Panc1 (cell line): ENCODE data around the gene XXYLT1.

Experiments used
- POLR2AphosphoS5 ChIP-seq: IDR thresholded peaks from 2 replicates; pipeline ENCODE4 v1.6.1; 2012; ENCODE audit warnings: mild to moderate bottlenecking, low read depth, low read length, moderate library complexity
- SIN3A ChIP-seq: IDR thresholded peaks from 2 replicates; pipeline ENCODE4 v1.6.1; 2012; ENCODE audit warnings: low read depth, mild to moderate bottlenecking, low read length, moderate library complexity, borderline replicate concordance; ENCODE audit not compliant: insufficient read depth
- TF ChIP-seq, protein P1 (sequence below), 2 experiments: IDR thresholded peaks; 2 replicates each; pipeline ENCODE4 v1.6.1; 2011 to 2012; ENCODE audit warnings: low read depth in 2 of 2, control low read depth in 1 of 2, low read length in 1 of 2, mild to moderate bottlenecking in 1 of 2, moderate library complexity in 1 of 2; ENCODE audit not compliant: insufficient read depth in 1 of 2
- TF ChIP-seq, protein P2 (sequence below): fragments of 450-650 bp; IDR thresholded peaks from 2 replicates; pipeline ENCODE4 v1.5.1; 2017; ENCODE audit warnings: mild to moderate bottlenecking

DNA sequence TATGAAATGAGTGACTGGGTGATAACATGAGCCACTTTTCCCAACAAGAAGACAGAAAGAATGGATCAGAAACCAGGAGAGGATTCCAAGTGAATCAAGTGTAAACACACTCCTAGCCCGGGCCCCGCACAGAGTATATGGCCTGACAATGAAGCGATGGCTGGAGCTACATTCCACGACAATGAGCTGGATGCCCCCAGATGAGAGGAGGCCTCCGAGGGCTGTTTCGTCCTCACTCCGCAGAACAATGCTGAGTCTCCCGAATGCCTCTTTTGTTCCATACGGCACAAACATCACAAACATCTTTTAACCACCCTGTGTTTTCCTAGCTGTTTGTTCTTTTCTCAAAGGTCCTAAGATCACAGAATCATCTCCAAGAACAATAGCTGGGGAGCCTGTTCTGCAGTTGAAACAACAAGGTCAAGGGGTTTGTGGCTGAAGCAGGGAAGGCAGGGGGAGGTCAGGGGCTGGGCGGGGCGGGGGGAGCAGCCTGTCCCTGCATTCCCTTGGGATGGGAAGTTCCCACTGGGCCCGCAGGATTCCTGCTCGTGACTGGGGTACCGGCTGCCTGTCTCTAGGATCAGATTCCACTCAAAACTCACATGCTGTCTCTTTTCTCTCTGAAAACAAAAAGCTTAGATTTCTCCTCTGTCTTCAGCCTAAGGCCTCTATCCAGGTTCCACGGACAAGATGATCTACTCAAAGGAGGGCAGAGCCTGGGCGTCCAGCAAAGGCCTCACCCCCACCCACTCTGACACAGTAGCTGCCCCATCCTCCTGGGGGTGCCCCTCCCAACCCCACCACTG lies 151.3 kb downstream of the XXYLT1 start:
- TF ChIP-seq, protein P1, sequence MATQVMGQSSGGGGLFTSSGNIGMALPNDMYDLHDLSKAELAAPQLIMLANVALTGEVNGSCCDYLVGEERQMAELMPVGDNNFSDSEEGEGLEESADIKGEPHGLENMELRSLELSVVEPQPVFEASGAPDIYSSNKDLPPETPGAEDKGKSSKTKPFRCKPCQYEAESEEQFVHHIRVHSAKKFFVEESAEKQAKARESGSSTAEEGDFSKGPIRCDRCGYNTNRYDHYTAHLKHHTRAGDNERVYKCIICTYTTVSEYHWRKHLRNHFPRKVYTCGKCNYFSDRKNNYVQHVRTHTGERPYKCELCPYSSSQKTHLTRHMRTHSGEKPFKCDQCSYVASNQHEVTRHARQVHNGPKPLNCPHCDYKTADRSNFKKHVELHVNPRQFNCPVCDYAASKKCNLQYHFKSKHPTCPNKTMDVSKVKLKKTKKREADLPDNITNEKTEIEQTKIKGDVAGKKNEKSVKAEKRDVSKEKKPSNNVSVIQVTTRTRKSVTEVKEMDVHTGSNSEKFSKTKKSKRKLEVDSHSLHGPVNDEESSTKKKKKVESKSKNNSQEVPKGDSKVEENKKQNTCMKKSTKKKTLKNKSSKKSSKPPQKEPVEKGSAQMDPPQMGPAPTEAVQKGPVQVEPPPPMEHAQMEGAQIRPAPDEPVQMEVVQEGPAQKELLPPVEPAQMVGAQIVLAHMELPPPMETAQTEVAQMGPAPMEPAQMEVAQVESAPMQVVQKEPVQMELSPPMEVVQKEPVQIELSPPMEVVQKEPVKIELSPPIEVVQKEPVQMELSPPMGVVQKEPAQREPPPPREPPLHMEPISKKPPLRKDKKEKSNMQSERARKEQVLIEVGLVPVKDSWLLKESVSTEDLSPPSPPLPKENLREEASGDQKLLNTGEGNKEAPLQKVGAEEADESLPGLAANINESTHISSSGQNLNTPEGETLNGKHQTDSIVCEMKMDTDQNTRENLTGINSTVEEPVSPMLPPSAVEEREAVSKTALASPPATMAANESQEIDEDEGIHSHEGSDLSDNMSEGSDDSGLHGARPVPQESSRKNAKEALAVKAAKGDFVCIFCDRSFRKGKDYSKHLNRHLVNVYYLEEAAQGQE (IDR thresholded peaks at IDR 0.05; ENCODE audit: insufficient read depth in 1 of 2, low read depth in 2 of 2, low read length in 1 of 2) = no peak
- TF ChIP-seq, protein P2, sequence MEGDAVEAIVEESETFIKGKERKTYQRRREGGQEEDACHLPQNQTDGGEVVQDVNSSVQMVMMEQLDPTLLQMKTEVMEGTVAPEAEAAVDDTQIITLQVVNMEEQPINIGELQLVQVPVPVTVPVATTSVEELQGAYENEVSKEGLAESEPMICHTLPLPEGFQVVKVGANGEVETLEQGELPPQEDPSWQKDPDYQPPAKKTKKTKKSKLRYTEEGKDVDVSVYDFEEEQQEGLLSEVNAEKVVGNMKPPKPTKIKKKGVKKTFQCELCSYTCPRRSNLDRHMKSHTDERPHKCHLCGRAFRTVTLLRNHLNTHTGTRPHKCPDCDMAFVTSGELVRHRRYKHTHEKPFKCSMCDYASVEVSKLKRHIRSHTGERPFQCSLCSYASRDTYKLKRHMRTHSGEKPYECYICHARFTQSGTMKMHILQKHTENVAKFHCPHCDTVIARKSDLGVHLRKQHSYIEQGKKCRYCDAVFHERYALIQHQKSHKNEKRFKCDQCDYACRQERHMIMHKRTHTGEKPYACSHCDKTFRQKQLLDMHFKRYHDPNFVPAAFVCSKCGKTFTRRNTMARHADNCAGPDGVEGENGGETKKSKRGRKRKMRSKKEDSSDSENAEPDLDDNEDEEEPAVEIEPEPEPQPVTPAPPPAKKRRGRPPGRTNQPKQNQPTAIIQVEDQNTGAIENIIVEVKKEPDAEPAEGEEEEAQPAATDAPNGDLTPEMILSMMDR = no peak
- TF ChIP-seq POLR2AphosphoS5 = no peak; the same call in 1 of the 2 replicates
- no peak for TF ChIP-seq SIN3A
